HCT116 (cell line): ENCODE measurements around the gene ADGRD1.

Experiments
- CBX3 ChIP-seq: IDR thresholded peaks from 2 replicates; pipeline ENCODE4 v1.6.1; 2012; ENCODE audit warnings: low read depth
- CEBPB ChIP-seq: IDR thresholded peaks from 2 replicates; pipeline ENCODE4 v1.6.1; 2012; ENCODE audit warnings: low read depth
- ELF1 ChIP-seq: IDR thresholded peaks from 2 replicates; pipeline ENCODE4 v1.6.1; 2012; ENCODE audit warnings: low read depth, borderline replicate concordance
- EZH2 ChIP-seq: fragments of 200-600 bp; sonication (generic); IDR thresholded peaks from 2 replicates; pipeline ENCODE4 v1.6.1; 2017; ENCODE audit warnings: antibody characterized with exemption, mixed run types
- EZH2phosphoT487 ChIP-seq: fragments of 200-600 bp; IDR thresholded peaks from 2 replicates; pipeline ENCODE4 v1.6.1; 2018; ENCODE audit warnings: antibody characterized with exemption, borderline replicate concordance
- JUND ChIP-seq: IDR thresholded peaks from 2 replicates; pipeline ENCODE4 v1.6.1; 2012
- POLR2A ChIP-seq: IDR thresholded peaks from 2 replicates; pipeline ENCODE4 v1.7.0; 2011; ENCODE audit warnings: borderline replicate concordance; ENCODE audit not compliant: insufficient read depth, insufficient read length; ENCODE audit errors: extremely low read depth
- RAD21 ChIP-seq: IDR thresholded peaks from 2 replicates; pipeline ENCODE4 v1.6.1; 2012; ENCODE audit warnings: low read depth, mild to moderate bottlenecking
- SP1 ChIP-seq: IDR thresholded peaks from 2 replicates; pipeline ENCODE4 v1.6.1; 2012; ENCODE audit warnings: low read depth
- SRF ChIP-seq: IDR thresholded peaks from 2 replicates; pipeline ENCODE4 v1.6.1; 2012; ENCODE audit warnings: low read depth
- TCF7L2 ChIP-seq: IDR thresholded peaks from 2 replicates; pipeline ENCODE4 v1.7.0; 2011; ENCODE audit warnings: borderline replicate concordance, inconsistent platforms; ENCODE audit not compliant: insufficient read depth, insufficient read length; ENCODE audit errors: extremely low read depth
- TF ChIP-seq, protein P1 (sequence below), 3 experiments: fragments of 200-600 bp in 1 of 3; sonication (generic) in 1 of 3; IDR thresholded peaks in 2 of 3; conservative IDR thresholded peaks in 1 of 3; 2 replicates each; pipeline ENCODE4 v1.5.1; 2012 to 2017; ENCODE audit warnings: low read depth in 2 of 3, low read length in 2 of 3, antibody characterized with exemption in 1 of 3, borderline replicate concordance in 1 of 3, control low read depth in 1 of 3, mild to moderate bottlenecking in 1 of 3, mixed read lengths in 1 of 3, mixed run types in 1 of 3, moderate library complexity in 1 of 3; ENCODE audit not compliant: insufficient read depth in 1 of 3
- TF ChIP-seq, protein P2 (sequence below): IDR thresholded peaks from 2 replicates; pipeline ENCODE4 v1.6.1; 2012
- TF ChIP-seq, protein P3 (sequence below): IDR thresholded peaks from 2 replicates; pipeline ENCODE4 v1.6.1; 2011; ENCODE audit warnings: mild to moderate bottlenecking, low read length, moderate library complexity; ENCODE audit not compliant: insufficient replicate concordance; ENCODE audit errors: extremely low read depth

DNA sequence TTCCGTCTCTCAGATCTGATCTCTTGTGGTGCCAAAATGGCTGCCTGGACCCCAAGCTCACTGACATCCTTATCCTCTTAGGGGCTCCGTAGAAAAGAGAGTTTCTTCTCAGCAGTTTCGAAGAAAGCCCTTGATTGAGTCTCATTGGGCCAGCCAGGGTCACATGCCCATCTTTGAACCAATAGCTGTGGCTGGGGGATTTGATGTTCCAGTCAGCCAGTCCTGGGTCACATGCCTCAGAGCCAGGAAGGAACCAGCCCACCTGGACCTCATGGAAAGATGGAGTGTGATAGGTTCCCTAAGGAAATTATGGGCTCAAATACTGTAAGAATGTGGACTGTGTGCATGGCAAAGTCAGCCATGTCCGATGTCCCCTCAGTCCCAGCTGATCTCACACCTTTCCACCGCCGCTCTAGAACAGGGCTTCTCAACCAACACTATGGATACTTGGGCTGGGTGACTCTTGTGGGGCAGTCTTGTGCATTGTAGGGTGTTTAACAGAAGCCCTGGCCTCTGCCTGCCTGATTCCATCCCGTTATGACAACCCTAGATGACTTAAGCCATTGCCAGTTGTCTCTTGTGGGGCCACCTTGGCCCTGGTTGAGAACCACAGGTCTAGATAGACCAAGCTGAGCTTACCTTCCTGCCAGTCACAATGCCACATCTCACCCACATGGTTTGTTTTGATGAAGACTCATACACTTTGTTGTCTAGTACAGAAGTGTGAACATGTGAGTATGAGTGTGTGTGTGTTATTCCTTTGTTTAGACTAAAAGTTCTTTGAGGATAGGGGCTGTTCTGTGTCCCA lies 163.9 kb downstream of the ADGRD1 start:
- TF ChIP-seq POLR2A (no peak), SRF (no peak), JUND (no peak), CBX3 (no peak), CEBPB (no peak), EZH2 (no peak), RAD21 (no peak), SP1 (no peak), ELF1 (no peak), EZH2phosphoT487 (no peak), TCF7L2 (no peak)
- TF ChIP-seq, protein P1, sequence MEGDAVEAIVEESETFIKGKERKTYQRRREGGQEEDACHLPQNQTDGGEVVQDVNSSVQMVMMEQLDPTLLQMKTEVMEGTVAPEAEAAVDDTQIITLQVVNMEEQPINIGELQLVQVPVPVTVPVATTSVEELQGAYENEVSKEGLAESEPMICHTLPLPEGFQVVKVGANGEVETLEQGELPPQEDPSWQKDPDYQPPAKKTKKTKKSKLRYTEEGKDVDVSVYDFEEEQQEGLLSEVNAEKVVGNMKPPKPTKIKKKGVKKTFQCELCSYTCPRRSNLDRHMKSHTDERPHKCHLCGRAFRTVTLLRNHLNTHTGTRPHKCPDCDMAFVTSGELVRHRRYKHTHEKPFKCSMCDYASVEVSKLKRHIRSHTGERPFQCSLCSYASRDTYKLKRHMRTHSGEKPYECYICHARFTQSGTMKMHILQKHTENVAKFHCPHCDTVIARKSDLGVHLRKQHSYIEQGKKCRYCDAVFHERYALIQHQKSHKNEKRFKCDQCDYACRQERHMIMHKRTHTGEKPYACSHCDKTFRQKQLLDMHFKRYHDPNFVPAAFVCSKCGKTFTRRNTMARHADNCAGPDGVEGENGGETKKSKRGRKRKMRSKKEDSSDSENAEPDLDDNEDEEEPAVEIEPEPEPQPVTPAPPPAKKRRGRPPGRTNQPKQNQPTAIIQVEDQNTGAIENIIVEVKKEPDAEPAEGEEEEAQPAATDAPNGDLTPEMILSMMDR (IDR thresholded peaks at IDR 0.05 in 2 of 3, conservative IDR thresholded peaks at IDR 0.05 in 1 of 3; ENCODE audit: borderline replicate concordance in 1 of 3, insufficient read depth in 1 of 3, low read depth in 2 of 3, low read length in 2 of 3): no peak
- TF ChIP-seq, protein P2, sequence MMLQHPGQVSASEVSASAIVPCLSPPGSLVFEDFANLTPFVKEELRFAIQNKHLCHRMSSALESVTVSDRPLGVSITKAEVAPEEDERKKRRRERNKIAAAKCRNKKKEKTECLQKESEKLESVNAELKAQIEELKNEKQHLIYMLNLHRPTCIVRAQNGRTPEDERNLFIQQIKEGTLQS: no peak
- TF ChIP-seq, protein P3, sequence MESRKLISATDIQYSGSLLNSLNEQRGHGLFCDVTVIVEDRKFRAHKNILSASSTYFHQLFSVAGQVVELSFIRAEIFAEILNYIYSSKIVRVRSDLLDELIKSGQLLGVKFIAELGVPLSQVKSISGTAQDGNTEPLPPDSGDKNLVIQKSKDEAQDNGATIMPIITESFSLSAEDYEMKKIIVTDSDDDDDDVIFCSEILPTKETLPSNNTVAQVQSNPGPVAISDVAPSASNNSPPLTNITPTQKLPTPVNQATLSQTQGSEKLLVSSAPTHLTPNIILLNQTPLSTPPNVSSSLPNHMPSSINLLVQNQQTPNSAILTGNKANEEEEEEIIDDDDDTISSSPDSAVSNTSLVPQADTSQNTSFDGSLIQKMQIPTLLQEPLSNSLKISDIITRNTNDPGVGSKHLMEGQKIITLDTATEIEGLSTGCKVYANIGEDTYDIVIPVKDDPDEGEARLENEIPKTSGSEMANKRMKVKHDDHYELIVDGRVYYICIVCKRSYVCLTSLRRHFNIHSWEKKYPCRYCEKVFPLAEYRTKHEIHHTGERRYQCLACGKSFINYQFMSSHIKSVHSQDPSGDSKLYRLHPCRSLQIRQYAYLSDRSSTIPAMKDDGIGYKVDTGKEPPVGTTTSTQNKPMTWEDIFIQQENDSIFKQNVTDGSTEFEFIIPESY: no peak
